ENCODE results near the gene OPCML. TPM values are rescaled to one million over a fixed set of nuclear protein-coding genes. Genes with fewer than 3 reads are reported as not detected.

Gene OPCML
- total RNA-seq, 1 experiment from 2014 or later = not detected

DNA sequence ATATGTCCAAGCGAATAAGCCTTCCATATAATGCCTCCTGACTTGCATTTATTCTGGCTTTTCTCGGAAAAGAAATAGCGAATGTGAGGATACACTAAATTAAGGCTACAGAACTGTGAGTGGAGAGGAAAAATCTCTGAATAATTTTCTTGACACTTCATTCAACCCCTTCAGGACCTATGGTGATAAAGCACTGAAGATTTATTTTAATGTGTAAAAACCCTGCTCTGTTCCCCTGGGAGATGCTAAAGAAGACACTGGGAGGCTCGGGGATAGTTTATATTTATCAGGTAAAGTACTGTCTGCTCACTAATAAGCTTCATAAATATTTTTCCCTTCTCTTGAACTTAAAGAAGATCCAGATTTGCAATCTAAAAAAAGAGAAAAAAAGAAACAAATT, 895.8 kb downstream of the OPCML start:
- H2AFZ ChIP-seq = no peak overlapping the region
- BruUV-seq (replicated peaks) = no TSS peak
- no peak overlapping the region for H3K4me3 ChIP-seq
- H3K4me1 ChIP-seq (replicated peaks; ENCODE audit: insufficient read depth) = peaks cover 5% of the 10 kb centered on the region; the same call in 1 of the 2 replicates
- intact Hi-C loops (cut with micrococcal nuclease; ENCODE audit: unreplicated experiment) = no loop called here
- H4K20me1 ChIP-seq (ENCODE audit: insufficient read depth) = no peaks in the 10 kb centered on the region
- no peaks in the 10 kb centered on the region; the same call in 1 of the 2 replicates for H3K9me3 ChIP-seq (ENCODE audit: insufficient read depth, low read depth)
- H3K27ac ChIP-seq = no peak overlapping the region
- DNase-seq = no peak
- no peaks in the 10 kb centered on the region for H3F3A ChIP-seq (ENCODE audit: insufficient read depth, low read depth)
- no peak for TF ChIP-seq EZH2 (IDR thresholded peaks at IDR 0.05; ENCODE audit: low read depth)
- TF ChIP-seq CTCF (conservative IDR thresholded peaks at IDR 0.05) = no peak
- H3K36me3 ChIP-seq (ENCODE audit: low read depth) = no peaks in the 10 kb centered on the region
- no peaks in the 10 kb centered on the region; the same call in 1 of the 2 replicates for H3K9me2 ChIP-seq (ENCODE audit: insufficient read depth)
- no peak overlapping the region for H3K4me2 ChIP-seq
- ChIA-PET POLR2A (ENCODE audit: unreplicated experiment) (no interaction called here), CTCF (no interaction called here)
- H3K79me2 ChIP-seq (ENCODE audit: low read depth) = no peaks in the 10 kb centered on the region
- no peaks in the 10 kb centered on the region for H3K27me3 ChIP-seq (ENCODE audit: insufficient read depth, low read depth)

GRCh38 chr11:132632641-132633124, 899.6 kb downstream of the OPCML start:
- no peaks in the 10 kb centered on the region for H3K36me3 ChIP-seq (ENCODE audit: low read depth)
- H3K9me3 ChIP-seq (ENCODE audit: insufficient read depth, low read depth) = no peaks in the 10 kb centered on the region; the same call in 1 of the 2 replicates
- ChIA-PET POLR2A (ENCODE audit: unreplicated experiment) (no interaction called here), CTCF (no interaction called here)
- no peaks in the 10 kb centered on the region for H3K27me3 ChIP-seq (ENCODE audit: insufficient read depth, low read depth)
- H3F3A ChIP-seq (ENCODE audit: insufficient read depth, low read depth) = no peaks in the 10 kb centered on the region
- no peak overlapping the region for H3K4me3 ChIP-seq
- H3K27ac ChIP-seq = no peak overlapping the region
- H3K9me2 ChIP-seq (ENCODE audit: insufficient read depth) = no peaks in the 10 kb centered on the region; the same call in 1 of the 2 replicates
- TF ChIP-seq EZH2 (IDR thresholded peaks at IDR 0.05; ENCODE audit: low read depth) (no peak), CTCF (conservative IDR thresholded peaks at IDR 0.05) (no peak)
- peak overlapping the region; percentile 40; the same call in 1 of the 2 replicates for H3K4me2 ChIP-seq
- no peaks in the 10 kb centered on the region for H3K79me2 ChIP-seq (ENCODE audit: low read depth)
- BruUV-seq (replicated peaks) = no TSS peak
- intact Hi-C loops (cut with micrococcal nuclease; ENCODE audit: unreplicated experiment) = no loop called here
- H2AFZ ChIP-seq = no peak overlapping the region
- no peaks in the 10 kb centered on the region for H4K20me1 ChIP-seq (ENCODE audit: insufficient read depth)
- peaks cover 5% of the 10 kb centered on the region; the same call in 1 of the 2 replicates for H3K4me1 ChIP-seq (replicated peaks; ENCODE audit: insufficient read depth)
- peak in 1 of 2 experiments; percentile 77 for DNase-seq

GRCh38 chr11:132631989-132632388, 900.3 kb downstream of the OPCML start:
- ChIA-PET CTCF (no interaction called here), POLR2A (ENCODE audit: unreplicated experiment) (no interaction called here)
- H3K4me2 ChIP-seq = no peak overlapping the region

More at GRCh38 chr11:132631989-132632388, 900.3 kb downstream of the OPCML start:
- Histone ChIP-seq H3K79me2 (ENCODE audit: low read depth) (no peaks in the 10 kb centered on the region), H3K4me3 (no peak overlapping the region), H3K27me3 (ENCODE audit: insufficient read depth, low read depth) (no peaks in the 10 kb centered on the region), H3K9me3 (ENCODE audit: insufficient read depth, low read depth) (no peaks in the 10 kb centered on the region; the same call in 1 of the 2 replicates), H3K27ac (no peak overlapping the region), H3K4me1 (replicated peaks; ENCODE audit: insufficient read depth) (peaks cover 5% of the 10 kb centered on the region; the same call in 1 of the 2 replicates), H2AFZ (no peak overlapping the region), H3F3A (ENCODE audit: insufficient read depth, low read depth) (no peaks in the 10 kb centered on the region), H3K36me3 (ENCODE audit: low read depth) (no peaks in the 10 kb centered on the region), H4K20me1 (ENCODE audit: insufficient read depth) (no peaks in the 10 kb centered on the region), H3K9me2 (ENCODE audit: insufficient read depth) (no peaks in the 10 kb centered on the region; the same call in 1 of the 2 replicates)
- TF ChIP-seq CTCF (conservative IDR thresholded peaks at IDR 0.05) (no peak), EZH2 (IDR thresholded peaks at IDR 0.05; ENCODE audit: low read depth) (no peak)
- intact Hi-C loops (cut with micrococcal nuclease; ENCODE audit: unreplicated experiment) = no loop called here
- no TSS peak for BruUV-seq (replicated peaks)
- no peak for DNase-seq

All from PC-9 (cell line).